ENCODE measurements around the gene ZNF337. TPM values are rescaled to one million over a fixed set of nuclear protein-coding genes. Genes with fewer than 3 reads are reported as not detected.

ZNF337 gene
- total and polyA plus RNA-seq, 4 donors, result 6.8 to 32.6 (median 10.3) TPM

GRCh38 chr20:25692499-25692898 lies 4.2 kb downstream of the ZNF337 start:
- Histone ChIP-seq H3K9ac (ENCODE audit: insufficient read depth in 1 of 2, low read length in 2 of 2) (no peak overlapping the region), H3K9me3 (ENCODE audit: control insufficient read depth in 4 of 4, insufficient read depth in 3 of 4, low read length in 3 of 4) (no peaks in the 10 kb centered on the region), H3K27ac (ENCODE audit: low read depth in 1 of 2, low read length in 1 of 2) (no peak overlapping the region), H3K4me1 (ENCODE audit: control insufficient read depth in 5 of 5, insufficient read depth in 5 of 5, low read length in 5 of 5) (peaks cover 0 to 16% (median 5%) of the 10 kb centered on the region in 5 donors), H3K4me3 (no peak overlapping the region), H3K36me3 (ENCODE audit: control insufficient read depth in 4 of 4, insufficient read depth in 4 of 4, low read length in 4 of 4) (peaks cover 0 to 8% (median 3%) of the 10 kb centered on the region in 4 donors), H3K27me3 (ENCODE audit: control insufficient read depth in 3 of 3, insufficient read depth in 3 of 3, low read length in 2 of 3) (no peaks in the 10 kb centered on the region)
- no peak for TF ChIP-seq CTCF (IDR thresholded peaks at IDR 0.05; ENCODE audit: control extremely low read depth, extremely low read depth)
- no peak for ATAC-seq (ENCODE audit: insufficient read depth, low FRiP score)
- no peak for DNase-seq
- WGBS, 2 donors, result 58 to 84% methylated on average over 2 of the region's 2 CpGs

DNA sequence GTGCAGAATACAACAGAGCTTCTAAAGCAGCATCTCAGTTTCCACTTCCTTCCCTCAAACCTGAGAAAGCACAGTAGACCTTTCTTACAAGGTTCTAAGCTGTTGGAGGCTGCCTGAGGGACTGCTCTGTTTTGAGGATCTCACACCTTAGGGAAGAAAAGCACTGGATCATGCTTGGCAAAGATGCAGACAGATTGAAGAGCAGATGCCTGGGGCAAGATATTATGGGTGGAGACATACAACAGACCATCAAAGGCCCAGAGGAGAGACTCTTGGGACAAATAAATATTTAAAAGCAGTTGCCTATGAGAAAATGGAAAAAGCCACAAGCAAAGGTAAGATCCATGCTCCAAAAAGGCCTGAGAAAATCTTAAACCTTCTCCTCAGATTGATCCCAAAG lies 6.2 kb downstream of the ZNF337 start:
- no peaks in the 10 kb centered on the region for H3K27me3 ChIP-seq (ENCODE audit: control insufficient read depth in 3 of 3, insufficient read depth in 3 of 3, low read length in 2 of 3)
- no peak for ATAC-seq (ENCODE audit: insufficient read depth, low FRiP score)
- no peak for TF ChIP-seq CTCF (IDR thresholded peaks at IDR 0.05; ENCODE audit: control extremely low read depth, extremely low read depth)
- H3K9ac ChIP-seq (ENCODE audit: insufficient read depth in 1 of 2, low read length in 2 of 2), result no peak overlapping the region
- peaks cover 6 to 13% (median 7%) of the 10 kb centered on the region in 4 donors for H3K36me3 ChIP-seq (ENCODE audit: control insufficient read depth in 4 of 4, insufficient read depth in 4 of 4, low read length in 4 of 4)
- peaks cover 0 to 11% (median under 1%) of the 10 kb centered on the region in 5 donors for H3K4me1 ChIP-seq (ENCODE audit: control insufficient read depth in 5 of 5, insufficient read depth in 5 of 5, low read length in 5 of 5)
- H3K4me3 ChIP-seq, result no peak overlapping the region
- no peak overlapping the region for H3K27ac ChIP-seq (ENCODE audit: low read depth in 1 of 2, low read length in 1 of 2)
- no peaks in the 10 kb centered on the region for H3K9me3 ChIP-seq (ENCODE audit: control insufficient read depth in 4 of 4, insufficient read depth in 3 of 4, low read length in 3 of 4)
- no peak for DNase-seq

- no peak for ATAC-seq (ENCODE audit: insufficient read depth, low FRiP score)
- no peak overlapping the region for H3K27ac ChIP-seq (ENCODE audit: low read depth in 1 of 2, low read length in 1 of 2)
- no peaks in the 10 kb centered on the region for H3K4me1 ChIP-seq (ENCODE audit: control insufficient read depth in 5 of 5, insufficient read depth in 5 of 5, low read length in 5 of 5)
- H3K36me3 ChIP-seq (ENCODE audit: control insufficient read depth in 4 of 4, insufficient read depth in 4 of 4, low read length in 4 of 4), result peaks cover 3 to 20% (median 14%) of the 10 kb centered on the region in 4 donors
- TF ChIP-seq CTCF (IDR thresholded peaks at IDR 0.05; ENCODE audit: control extremely low read depth, extremely low read depth), result no peak
- no peaks in the 10 kb centered on the region for H3K27me3 ChIP-seq (ENCODE audit: control insufficient read depth in 3 of 3, insufficient read depth in 3 of 3, low read length in 2 of 3)
- H3K4me3 ChIP-seq, result no peak overlapping the region
- no peak overlapping the region for H3K9ac ChIP-seq (ENCODE audit: insufficient read depth in 1 of 2, low read length in 2 of 2)
- WGBS, 2 donors, result 76 to 84% methylated on average over 8 of the region's 8 CpGs
- no peaks in the 10 kb centered on the region for H3K9me3 ChIP-seq (ENCODE audit: control insufficient read depth in 4 of 4, insufficient read depth in 3 of 4, low read length in 3 of 4)
- no peak for DNase-seq
Observed at GRCh38 chr20:25686081-25687067, 10.3 kb downstream of the ZNF337 start.

Data from lung (tissue), 12 donors.